Activated CD4-positive, alpha-beta memory T cell treated with anti-CD3 and anti-CD28 coated beads, Interleukin-2, amount 10 ng/mL, durations not matched to agents 7 days and 5 days (primary cell): Measurements from ENCODE around the gene TRRAP. TPM values are rescaled to one million over a fixed set of nuclear protein-coding genes. Genes with fewer than 3 reads are reported as not detected.
A peak's percentile ranks its signal among the peaks of the same experiment; 100 is the strongest.
"Not testable (repeated sequence)": the region's sequence is repeated elsewhere in the genome, so short reads cannot be mapped to it uniquely, and the experiment has no call there.

Source experiments
- CTCF ChIA-PET: fragments of 350-600 bp; sonication (Branson Sonifier 250); formaldehyde crosslinking; loops from one replicate; lab custom pipeline; 2021; ENCODE audit warnings: antibody characterized with exemption, inconsistent platforms; lab: Charles Lee
- POLR2A ChIA-PET: fragments of 350-600 bp; sonication (Branson Sonifier 250); formaldehyde crosslinking; loops from one replicate; lab custom pipeline; 2021; ENCODE audit warnings: antibody characterized with exemption; lab: Charles Lee
- DNase-seq: peaks from one replicate; pipeline ENCODE4 v3.0.0-alpha.2; 2020
- H3K27ac Mint-ChIP-seq: one replicate; pipeline ENCODE4 v1.8.0; 2021; ENCODE audit warnings: mild to moderate bottlenecking, mixed read lengths
- H3K27me3 Mint-ChIP-seq: one replicate; pipeline ENCODE4 v1.8.0; 2021; ENCODE audit warnings: mixed read lengths
- H3K36me3 Mint-ChIP-seq: one replicate; pipeline ENCODE4 v1.8.0; 2021; ENCODE audit warnings: low read depth, mixed read lengths
- H3K4me1 Mint-ChIP-seq: one replicate; pipeline ENCODE4 v1.8.0; 2021; ENCODE audit warnings: mixed read lengths
- H3K4me3 Mint-ChIP-seq: one replicate; pipeline ENCODE4 v1.8.0; 2021; ENCODE audit warnings: mild to moderate bottlenecking, mixed read lengths
- H3K9me3 Mint-ChIP-seq: one replicate; pipeline ENCODE4 v1.8.0; 2021; ENCODE audit warnings: mixed read lengths
- total RNA-seq, 2 experiments: library from RNA; stranded (reverse); gene quantifications; one replicate each; pipeline ENCODE4 v1.2.3, GENCODE V29; 2021

The TRRAP gene
- total RNA-seq, 2 experiments from 2014 or later = 47.8 to 54.3 TPM

DNA sequence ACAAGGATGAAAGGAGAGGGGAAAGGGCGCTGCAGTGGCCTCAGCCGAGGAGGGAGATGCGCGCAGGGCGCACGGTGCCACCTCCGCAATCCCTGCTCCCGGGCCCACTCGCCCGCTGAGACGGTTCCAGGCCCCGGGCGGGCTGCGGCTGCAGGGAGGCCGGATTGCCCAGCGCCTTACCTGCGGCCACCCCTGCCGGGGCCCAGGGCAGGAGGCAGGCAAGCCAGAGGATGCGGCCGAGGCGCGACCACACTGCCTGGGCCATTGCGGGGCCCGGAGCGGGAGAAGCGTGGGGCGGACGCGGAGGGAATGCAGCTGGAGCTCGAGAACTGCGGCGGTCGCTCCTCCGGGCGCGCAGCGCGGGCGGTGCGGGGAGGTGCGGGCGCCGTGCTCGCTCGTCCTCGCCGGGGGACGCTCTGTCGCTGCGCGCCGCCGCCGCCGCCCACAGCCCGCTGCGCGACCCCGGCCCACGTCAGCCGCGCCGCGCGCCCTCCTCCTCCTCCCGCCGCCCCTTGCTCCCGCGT lies 8.7 kb upstream of the TRRAP start, which contains the start of gene TMEM130:
Gene TMEM130, minus strand, starts transcription at position 418 of the 524 bp plus-strand sequence. Its CDS starts 153 bp downstream, at position 265.
- DNase-seq = no peak
- Mint-ChIP-seq H3K9me3 (no peaks in the 10 kb centered on the region), H3K27ac (no peak within 1 kb of the TSS), H3K4me3 (peak within 1 kb of the TSS; percentile 66), H3K27me3 (peaks cover 22% of the 10 kb centered on the region), H3K4me1 (peaks cover 8% of the 10 kb centered on the region), H3K36me3 (no peaks in the 10 kb centered on the region)
- ChIA-PET POLR2A (no interaction called here), CTCF (interaction anchor here (1.5 kb wide), 1 partner anchor 10 kb away, joined by 6 read pairs; no protein-coding TSS in a partner anchor)

DNA sequence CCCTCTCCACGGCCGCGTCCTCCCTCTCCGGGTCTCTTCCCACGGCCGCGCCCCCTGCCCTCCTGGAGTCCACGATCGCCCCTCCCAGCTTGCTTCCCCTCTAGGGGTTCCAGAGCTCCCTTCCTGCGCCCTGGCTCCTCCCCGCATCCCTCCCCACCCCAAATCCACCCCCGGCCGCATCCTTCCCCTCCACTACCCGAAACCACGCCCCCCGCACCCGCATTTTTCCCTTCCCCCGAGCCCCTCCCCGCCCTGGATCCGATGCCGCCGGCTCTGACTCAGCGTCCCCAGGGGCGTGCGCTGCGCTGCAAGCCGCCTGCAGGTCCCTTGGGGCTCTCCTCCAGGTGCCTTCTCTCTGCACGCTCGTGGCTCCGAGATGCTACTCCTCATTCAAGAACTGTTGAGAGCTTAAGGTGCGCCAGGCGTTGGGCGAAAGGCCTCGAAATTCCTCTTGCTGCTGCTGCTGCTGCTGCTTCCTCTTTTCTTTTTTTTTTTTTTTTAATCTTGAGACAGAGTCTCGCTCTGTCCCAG lies 8.1 kb upstream of the TRRAP start:
- DNase-seq = peak; percentile 71
- H3K4me3 Mint-ChIP-seq = peak overlapping the region; percentile 66
- peaks cover 8% of the 10 kb centered on the region for H3K4me1 Mint-ChIP-seq
- ChIA-PET CTCF (interaction anchor here (0.8 to 1.5 kb wide), 2 partner anchors 10 to 29 kb away, joined by 4 to 6 read pairs; no protein-coding TSS in a partner anchor), POLR2A (no interaction called here)
- H3K27ac Mint-ChIP-seq = no peak overlapping the region
- no peaks in the 10 kb centered on the region for H3K9me3 Mint-ChIP-seq
- no peaks in the 10 kb centered on the region for H3K36me3 Mint-ChIP-seq
- peaks cover 22% of the 10 kb centered on the region for H3K27me3 Mint-ChIP-seq

DNA sequence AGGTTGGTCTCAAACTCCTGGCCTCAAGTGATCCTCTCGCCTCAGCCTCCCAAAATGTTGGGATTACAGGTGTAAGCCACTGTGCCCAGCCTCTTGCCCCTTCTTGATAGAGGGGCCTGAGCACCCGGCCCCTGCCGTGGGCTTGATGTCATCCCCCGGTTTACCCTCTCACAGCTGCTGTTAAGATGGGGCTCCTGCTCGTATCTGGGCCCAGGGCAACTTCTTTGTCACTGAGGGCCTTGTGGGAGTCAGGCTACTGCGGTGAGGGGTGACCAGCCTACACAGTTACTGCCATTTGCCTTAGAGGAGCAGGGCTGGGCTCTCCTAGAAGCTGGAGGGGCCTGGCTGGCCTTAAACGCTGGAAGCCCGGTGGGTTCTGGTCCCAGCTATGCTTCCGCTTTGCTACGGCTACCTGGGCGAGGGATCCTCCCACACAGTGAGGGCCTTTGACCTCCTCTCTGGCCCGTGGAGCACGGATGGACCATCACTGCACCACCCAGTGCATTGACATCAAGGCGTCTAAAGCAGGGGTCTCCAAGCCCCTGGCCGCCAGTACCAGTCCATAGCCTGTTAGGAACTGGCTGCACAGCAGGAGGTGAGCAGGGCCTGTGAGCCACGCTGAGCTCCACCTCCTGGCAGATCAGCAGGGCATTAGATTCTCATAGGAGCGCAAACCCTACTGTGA lies 7.4 kb upstream of the TRRAP start:
- no peak for DNase-seq
- Mint-ChIP-seq H3K9me3 (no peaks in the 10 kb centered on the region), H3K4me3 (peak overlapping the region; percentile 66), H3K36me3 (no peaks in the 10 kb centered on the region), H3K4me1 (peaks cover 8% of the 10 kb centered on the region), H3K27me3 (peaks cover 22% of the 10 kb centered on the region), H3K27ac (no peak overlapping the region)
- CTCF ChIA-PET = interaction anchor here (0.8 to 2.4 kb wide), 5 partner anchors 9 to 34 kb away, joined by 4 to 10 read pairs (median 6); no protein-coding TSS in a partner anchor
- POLR2A ChIA-PET = no interaction called here

DNA sequence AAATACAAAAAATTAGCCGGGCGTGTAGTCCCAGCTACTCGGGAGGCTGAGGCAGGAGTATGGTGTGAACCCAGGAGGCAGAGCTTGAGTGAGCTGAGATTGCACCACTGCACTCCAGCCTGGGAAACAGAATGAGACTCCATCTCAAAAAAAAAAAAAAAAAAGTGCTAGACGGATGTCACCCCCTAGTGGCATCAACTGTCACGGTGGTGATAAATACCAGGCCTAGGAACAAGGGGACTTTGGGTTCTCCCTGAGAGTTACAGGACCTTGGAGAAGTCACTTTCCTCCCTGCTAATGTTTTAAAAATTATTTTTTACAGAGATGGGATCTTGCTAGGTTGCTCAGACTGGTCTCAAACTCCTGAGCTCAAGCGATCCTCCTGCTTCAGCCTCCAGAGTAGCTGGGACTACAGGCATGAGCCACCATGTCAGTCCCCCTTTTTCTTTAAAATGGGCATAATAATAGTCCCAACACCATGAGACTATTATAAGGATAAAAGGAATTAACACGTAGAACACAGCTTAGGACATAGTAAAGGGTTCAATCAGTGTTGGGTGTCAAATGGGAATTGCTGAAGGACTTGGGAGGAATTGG lies 5.9 kb upstream of the TRRAP start:
- DNase-seq = peak; percentile 29
- no peaks in the 10 kb centered on the region for H3K9me3 Mint-ChIP-seq
- CTCF ChIA-PET = interaction anchor here (0.6 to 2.4 kb wide), 10 partner anchors 9 to 442 kb away, joined by 3 to 10 read pairs (median 5); no protein-coding TSS in a partner anchor
- no peak overlapping the region for H3K27ac Mint-ChIP-seq
- peaks cover 19% of the 10 kb centered on the region for H3K27me3 Mint-ChIP-seq
- POLR2A ChIA-PET = no interaction called here
- no peaks in the 10 kb centered on the region for H3K36me3 Mint-ChIP-seq
- H3K4me1 Mint-ChIP-seq = peaks cover 8% of the 10 kb centered on the region
- no peak overlapping the region for H3K4me3 Mint-ChIP-seq

DNA sequence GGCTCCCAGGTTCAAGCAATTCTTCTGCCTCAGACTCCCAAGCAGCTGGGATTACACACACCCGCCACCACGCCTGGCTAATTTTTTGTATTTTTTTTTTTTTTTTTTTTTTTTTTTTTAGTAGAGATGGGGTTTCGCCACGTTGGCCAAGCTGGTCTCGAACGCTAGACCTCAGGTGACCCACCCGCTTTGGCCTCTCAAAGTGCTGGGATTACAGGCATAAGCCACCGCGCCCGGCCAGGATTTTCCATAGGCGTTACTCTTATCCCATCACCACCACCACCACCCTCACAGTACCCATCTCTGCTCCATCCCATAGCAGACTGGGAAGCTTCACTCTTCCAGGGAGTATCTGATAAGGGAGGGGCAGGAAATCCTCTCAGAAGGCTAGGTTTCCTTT lies 4.7 kb upstream of the TRRAP start:
- H3K4me1 Mint-ChIP-seq, DNase-seq, POLR2A ChIA-PET: not testable (repeated sequence)

DNA sequence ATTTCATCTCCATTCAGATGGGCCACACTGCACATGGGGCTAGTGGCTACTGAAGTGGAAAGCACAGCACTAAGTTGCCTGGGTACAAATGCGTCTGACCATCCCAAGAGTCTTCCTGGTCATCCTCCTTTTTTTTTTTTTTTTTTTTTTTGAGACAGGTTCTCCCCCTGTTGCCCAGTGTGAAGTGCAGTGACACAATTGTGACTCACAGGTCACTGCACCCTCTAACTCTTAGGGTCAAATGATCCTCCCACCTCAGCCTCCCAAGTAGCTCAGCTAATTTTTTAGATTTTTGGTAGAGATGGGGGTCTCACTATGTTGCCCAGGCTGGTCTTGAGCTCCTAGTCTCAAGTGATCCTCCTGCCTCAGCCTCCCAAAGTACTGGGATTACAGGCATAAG lies 3.4 kb upstream of the TRRAP start:
- Mint-ChIP-seq H3K9me3 (no peaks in the 10 kb centered on the region), H3K27me3 (peaks cover 9% of the 10 kb centered on the region), H3K4me1 (peaks cover 11% of the 10 kb centered on the region), H3K36me3 (peaks cover 6% of the 10 kb centered on the region), H3K27ac (no peak overlapping the region), H3K4me3 (no peak overlapping the region)
- no peak for DNase-seq
- CTCF ChIA-PET = interaction anchor here (1.2 kb wide), 1 partner anchor 35 kb away, joined by 3 read pairs; no protein-coding TSS in a partner anchor
- POLR2A ChIA-PET = interaction anchor here (0.6 kb wide), 1 partner anchor 503 kb away, joined by 3 read pairs; no protein-coding TSS in a partner anchor

More for the DNA sequence above, 4.7 kb upstream of the TRRAP start:
- not testable (repeated sequence) for H3K9me3 Mint-ChIP-seq, H3K4me3 Mint-ChIP-seq, H3K36me3 Mint-ChIP-seq, H3K27ac Mint-ChIP-seq
- peaks cover 14% of the 10 kb centered on the region for H3K27me3 Mint-ChIP-seq
- CTCF ChIA-PET = interaction anchor here (0.7 to 1.9 kb wide), 3 partner anchors 32 to 1080 kb away, joined by 3 to 10 read pairs (median 3); no protein-coding TSS in a partner anchor

DNA sequence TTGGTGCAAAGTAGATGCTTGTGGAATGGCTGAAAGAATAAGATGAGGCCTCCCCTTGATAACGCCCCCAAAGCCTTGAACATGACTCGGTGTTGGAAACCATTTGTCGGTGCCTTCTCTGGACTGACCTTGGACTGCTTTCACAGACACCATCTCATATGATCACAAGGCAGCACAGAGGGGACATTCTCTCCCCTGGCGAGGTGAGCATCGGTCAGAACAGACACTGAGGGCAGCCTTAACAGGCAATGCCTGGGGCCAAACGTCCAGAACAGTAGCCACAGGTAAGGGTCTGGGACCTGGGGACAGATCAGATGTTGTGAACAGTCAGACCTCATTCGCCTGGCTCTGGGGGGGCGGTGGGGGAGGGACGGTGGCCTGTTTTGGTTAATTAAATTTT lies 2.8 kb upstream of the TRRAP start:
- Mint-ChIP-seq H3K9me3 (no peaks in the 10 kb centered on the region), H3K27ac (no peak overlapping the region), H3K4me3 (no peak overlapping the region), H3K27me3 (peaks cover 4% of the 10 kb centered on the region), H3K36me3 (peaks cover 8% of the 10 kb centered on the region), H3K4me1 (peaks cover 13% of the 10 kb centered on the region)
- CTCF ChIA-PET = interaction anchor here (1.2 kb wide), 1 partner anchor 35 kb away, joined by 3 read pairs; no protein-coding TSS in a partner anchor
- POLR2A ChIA-PET = no interaction called here
- DNase-seq = no peak

DNA sequence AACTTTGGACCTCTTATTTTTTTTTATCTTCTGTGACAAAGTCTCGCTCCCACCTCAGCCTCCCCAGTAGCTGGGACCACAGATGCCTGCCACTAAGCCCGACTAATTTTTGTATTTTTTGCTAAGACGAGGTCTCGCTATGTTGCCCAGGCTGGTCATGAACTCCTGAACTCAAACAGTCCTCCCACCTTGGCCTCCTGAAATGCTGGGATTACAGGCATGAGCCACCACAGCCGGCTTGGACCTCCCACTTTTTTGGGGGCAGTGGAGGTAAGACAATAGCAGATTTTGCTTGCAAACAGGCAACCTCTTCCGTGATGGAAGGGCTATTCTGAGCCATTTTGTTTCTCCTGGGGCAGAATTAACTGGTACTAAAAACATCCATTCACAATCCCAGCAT lies 1.2 kb upstream of the TRRAP start:
- Mint-ChIP-seq H3K4me1 (peaks cover 24% of the 10 kb centered on the region), H3K9me3 (no peaks in the 10 kb centered on the region), H3K36me3 (peaks cover 18% of the 10 kb centered on the region), H3K4me3 (peak overlapping the region; percentile 54), H3K27me3 (no peaks in the 10 kb centered on the region), H3K27ac (peak overlapping the region; percentile 26)
- DNase-seq = no peak
- ChIA-PET CTCF (no interaction called here), POLR2A (no interaction called here)

DNA sequence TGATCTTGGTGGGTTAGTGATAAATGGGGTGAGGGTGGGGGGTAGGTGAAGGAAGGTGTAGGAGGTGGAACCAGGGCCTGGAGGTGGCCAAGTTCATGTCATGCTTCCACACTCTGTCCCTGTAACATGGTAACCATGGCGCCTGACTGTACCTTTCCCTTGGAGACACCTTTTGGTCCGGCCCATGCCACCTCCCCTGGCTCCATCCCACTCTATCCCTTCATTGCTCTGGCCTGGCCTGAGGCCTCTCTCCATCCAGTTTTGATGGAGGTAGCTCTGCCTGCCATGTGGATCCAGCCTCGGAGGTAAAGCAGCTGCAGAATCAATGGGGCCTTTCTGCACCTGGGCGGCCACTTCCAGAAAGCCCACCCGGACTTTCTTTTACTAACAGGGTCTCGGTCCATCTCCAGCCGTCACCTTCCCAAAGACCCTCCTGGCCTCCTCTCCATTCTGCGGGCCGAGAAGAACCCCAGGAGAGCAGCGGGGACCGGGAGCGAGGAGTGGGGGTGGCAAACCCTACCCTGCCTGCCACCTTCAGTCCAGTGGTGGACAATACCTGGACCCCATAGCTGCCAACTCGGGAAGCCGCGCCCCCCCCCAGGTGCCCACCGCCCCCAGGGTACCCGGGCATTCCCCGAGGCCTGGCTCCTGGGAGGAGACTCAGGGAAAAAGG lies 504 bp upstream of the TRRAP start:
- Mint-ChIP-seq H3K4me3 (peak overlapping the region; percentile 27), H3K36me3 (peaks cover 25% of the 10 kb centered on the region), H3K4me1 (peaks cover 30% of the 10 kb centered on the region), H3K9me3 (no peaks in the 10 kb centered on the region), H3K27me3 (no peaks in the 10 kb centered on the region), H3K27ac (no peak overlapping the region)
- POLR2A ChIA-PET = interaction anchor here (1.1 to 1.4 kb wide), 2 partner anchors 531 to 626 kb away, joined by 3 read pairs; partner anchors contain the start of genes BUD31 and TECPR1
- peak; percentile 16 for DNase-seq
- CTCF ChIA-PET = interaction anchor here (0.9 to 2.9 kb wide), 5 partner anchors 13 to 264 kb away, joined by 4 to 26 read pairs (median 4); no protein-coding TSS in a partner anchor

DNA sequence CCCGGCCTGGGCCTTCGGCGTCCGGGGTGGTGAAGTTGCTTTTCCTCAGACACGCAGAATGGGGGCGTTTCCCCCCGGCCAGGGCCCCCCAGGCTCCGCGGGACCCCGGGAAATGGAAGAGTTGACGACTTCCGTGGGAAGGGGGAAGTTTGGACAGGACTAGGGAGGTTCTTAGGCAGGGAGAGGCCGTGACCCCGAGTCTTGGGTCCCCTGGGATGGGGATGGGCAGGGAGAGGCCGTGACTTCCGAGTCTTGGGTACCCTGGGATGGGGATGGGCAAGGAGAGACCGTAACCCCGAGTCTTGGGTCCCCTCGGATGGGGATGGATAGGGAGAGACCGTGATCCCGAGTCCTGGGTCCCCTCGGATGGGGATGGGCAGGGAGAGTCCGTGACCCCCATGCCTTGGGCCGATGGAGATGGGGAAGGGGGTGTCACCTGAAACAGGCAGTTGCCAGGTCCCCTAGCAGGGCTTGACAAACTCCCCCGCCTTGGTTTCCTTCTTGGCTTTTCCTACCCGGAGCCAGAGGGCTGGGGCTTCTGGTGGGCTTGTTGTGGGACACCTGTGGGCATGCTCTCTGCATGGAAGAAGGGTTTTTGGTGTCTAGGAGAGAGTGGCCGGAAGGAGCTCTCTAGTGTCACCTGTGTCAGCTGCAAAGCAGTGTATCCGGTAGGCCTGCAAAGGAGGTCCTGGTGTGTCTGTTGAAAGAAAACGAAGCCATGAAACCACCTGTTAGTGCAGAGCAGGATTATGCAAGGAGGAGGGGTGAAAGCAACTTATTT lies 1.1 kb downstream of the TRRAP start:
- peak; percentile 79 for DNase-seq
- POLR2A ChIA-PET = interaction anchor here (0.6 to 1.4 kb wide), 6 partner anchors 11 to 629 kb away, joined by 3 to 5 read pairs (median 3); partner anchors contain the start of gene BUD31
- Mint-ChIP-seq H3K4me3 (peak overlapping the region; percentile 95), H3K4me1 (peaks cover 37% of the 10 kb centered on the region), H3K9me3 (no peaks in the 10 kb centered on the region), H3K36me3 (peaks cover 38% of the 10 kb centered on the region), H3K27ac (peak overlapping the region; percentile 86), H3K27me3 (no peaks in the 10 kb centered on the region)
- CTCF ChIA-PET = interaction anchor here (0.6 to 2.9 kb wide), 15 partner anchors 8 to 450 kb away, joined by 3 to 26 read pairs (median 4); partner anchors contain the start of gene ARPC1A

DNA sequence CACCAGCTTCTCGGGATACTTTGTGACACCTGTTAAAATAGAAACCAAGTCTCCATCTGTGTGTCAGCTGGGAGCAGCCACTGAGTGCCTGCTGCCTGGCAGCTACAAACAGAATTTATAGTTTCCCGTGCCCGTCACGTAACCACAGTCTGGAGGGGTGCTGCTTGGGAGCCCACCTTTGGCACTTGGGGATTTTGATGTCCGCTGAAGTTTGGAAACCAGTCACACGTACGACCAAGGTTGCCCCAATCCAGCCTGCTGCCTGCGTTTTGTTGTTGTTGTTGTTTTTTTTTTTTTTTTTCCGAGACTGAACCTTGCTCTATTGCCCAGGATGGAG lies 1.6 kb downstream of the TRRAP start:
- Mint-ChIP-seq H3K36me3 (peaks cover 42% of the 10 kb centered on the region), H3K4me3 (peak overlapping the region; percentile 95), H3K27me3 (no peaks in the 10 kb centered on the region), H3K9me3 (no peaks in the 10 kb centered on the region), H3K4me1 (peaks cover 37% of the 10 kb centered on the region), H3K27ac (peak overlapping the region; percentile 86)
- ChIA-PET POLR2A (interaction anchor here (0.6 to 1.0 kb wide), 4 partner anchors 11 to 51 kb away, joined by 3 to 5 read pairs (median 4); no protein-coding TSS in a partner anchor), CTCF (interaction anchor here (0.6 to 2.9 kb wide), 9 partner anchors 9 to 81 kb away, joined by 4 to 26 read pairs (median 4); no protein-coding TSS in a partner anchor)
- no peak for DNase-seq
